Measurements from ENCODE around the gene SETD4.

Gene SETD4

GRCh38 chr21:36005879-36006400 is 54.4 kb downstream of the SETD4 start:
- Histone ChIP-seq H3K4me2 (ENCODE audit: low read depth, low read length) (no peak overlapping the region), H3K4me1 (ENCODE audit: low read length) (no peaks in the 10 kb centered on the region), H4K20me1 (ENCODE audit: insufficient read depth, low read length) (no peaks in the 10 kb centered on the region), H3K9ac (ENCODE audit: low read length) (no peak overlapping the region), H3K36me3 (replicated peaks; ENCODE audit: insufficient read depth, low read length) (no peaks in the 10 kb centered on the region), H3K9me3 (replicated peaks; ENCODE audit: insufficient read depth, low read length) (no peaks in the 10 kb centered on the region), H3K27ac (ENCODE audit: low read length) (no peak overlapping the region), H3K9me2 (replicated peaks; ENCODE audit: insufficient read depth, low read length) (no peaks in the 10 kb centered on the region), H3F3A (ENCODE audit: insufficient read depth, low read length) (no peaks in the 10 kb centered on the region), H3K4me3 (ENCODE audit: low read length) (no peak overlapping the region), H2AFZ (ENCODE audit: low read length) (no peak overlapping the region), H3K27me3 (replicated peaks; ENCODE audit: insufficient read depth, low read length) (no peaks in the 10 kb centered on the region), H3K79me2 (ENCODE audit: low read length) (no peaks in the 10 kb centered on the region)
- DNase-seq, result no peak
- TF ChIP-seq EZH2 (optimal IDR thresholded peaks at IDR 0.05; ENCODE audit: low read depth, low read length), result no peak
- no peak for TF ChIP-seq EZH2phosphoT487 (IDR thresholded peaks at IDR 0.05; ENCODE audit: low read length)
- TF ChIP-seq, protein P1, sequence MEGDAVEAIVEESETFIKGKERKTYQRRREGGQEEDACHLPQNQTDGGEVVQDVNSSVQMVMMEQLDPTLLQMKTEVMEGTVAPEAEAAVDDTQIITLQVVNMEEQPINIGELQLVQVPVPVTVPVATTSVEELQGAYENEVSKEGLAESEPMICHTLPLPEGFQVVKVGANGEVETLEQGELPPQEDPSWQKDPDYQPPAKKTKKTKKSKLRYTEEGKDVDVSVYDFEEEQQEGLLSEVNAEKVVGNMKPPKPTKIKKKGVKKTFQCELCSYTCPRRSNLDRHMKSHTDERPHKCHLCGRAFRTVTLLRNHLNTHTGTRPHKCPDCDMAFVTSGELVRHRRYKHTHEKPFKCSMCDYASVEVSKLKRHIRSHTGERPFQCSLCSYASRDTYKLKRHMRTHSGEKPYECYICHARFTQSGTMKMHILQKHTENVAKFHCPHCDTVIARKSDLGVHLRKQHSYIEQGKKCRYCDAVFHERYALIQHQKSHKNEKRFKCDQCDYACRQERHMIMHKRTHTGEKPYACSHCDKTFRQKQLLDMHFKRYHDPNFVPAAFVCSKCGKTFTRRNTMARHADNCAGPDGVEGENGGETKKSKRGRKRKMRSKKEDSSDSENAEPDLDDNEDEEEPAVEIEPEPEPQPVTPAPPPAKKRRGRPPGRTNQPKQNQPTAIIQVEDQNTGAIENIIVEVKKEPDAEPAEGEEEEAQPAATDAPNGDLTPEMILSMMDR (IDR thresholded peaks at IDR 0.05; ENCODE audit: low read length), result no peak

DNA sequence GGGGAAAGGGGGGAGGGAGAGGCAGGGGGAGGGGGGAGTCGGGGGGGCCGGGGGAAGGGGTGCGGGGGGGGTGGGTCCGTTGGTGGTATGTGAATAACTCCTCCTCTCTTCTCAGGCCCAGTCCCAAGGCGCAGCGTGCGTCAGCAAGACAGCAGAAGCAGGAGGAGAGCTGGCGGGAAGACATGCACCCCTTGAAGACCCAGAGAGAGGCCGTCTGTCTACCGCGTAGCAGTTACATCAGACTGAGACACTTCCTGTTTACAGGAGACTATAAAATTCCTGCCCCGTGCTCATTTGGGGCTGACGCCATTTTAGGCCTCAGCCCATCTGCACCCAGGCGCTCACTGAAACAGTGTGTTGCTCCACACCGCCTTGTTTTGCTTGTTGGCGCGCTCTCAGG is 55.3 kb downstream of the SETD4 start:
- no peak overlapping the region for H3K4me3 ChIP-seq (ENCODE audit: low read length)
- H3K4me2 ChIP-seq (ENCODE audit: low read depth, low read length), result no peak overlapping the region
- no peaks in the 10 kb centered on the region for H3K27me3 ChIP-seq (replicated peaks; ENCODE audit: insufficient read depth, low read length)
- no peaks in the 10 kb centered on the region for H3K4me1 ChIP-seq (ENCODE audit: low read length)
- H3F3A ChIP-seq (ENCODE audit: insufficient read depth, low read length), result no peaks in the 10 kb centered on the region
- H3K36me3 ChIP-seq (replicated peaks; ENCODE audit: insufficient read depth, low read length), result no peaks in the 10 kb centered on the region
- H4K20me1 ChIP-seq (ENCODE audit: insufficient read depth, low read length), result no peaks in the 10 kb centered on the region
- DNase-seq, result no peak
- H3K9me3 ChIP-seq (replicated peaks; ENCODE audit: insufficient read depth, low read length), result no peaks in the 10 kb centered on the region
- no peak overlapping the region for H3K27ac ChIP-seq (ENCODE audit: low read length)
- no peaks in the 10 kb centered on the region for H3K9me2 ChIP-seq (replicated peaks; ENCODE audit: insufficient read depth, low read length)
- no peaks in the 10 kb centered on the region for H3K79me2 ChIP-seq (ENCODE audit: low read length)
- H3K9ac ChIP-seq (ENCODE audit: low read length), result no peak overlapping the region
- TF ChIP-seq EZH2phosphoT487 (IDR thresholded peaks at IDR 0.05; ENCODE audit: low read length) (no peak), EZH2 (optimal IDR thresholded peaks at IDR 0.05; ENCODE audit: low read depth, low read length) (no peak)
- TF ChIP-seq, protein P1 (IDR thresholded peaks at IDR 0.05; ENCODE audit: low read length), result no peak
- no peak overlapping the region for H2AFZ ChIP-seq (ENCODE audit: low read length)

- H3K9me2 ChIP-seq (replicated peaks; ENCODE audit: insufficient read depth, low read length), result no peaks in the 10 kb centered on the region
- H3K27ac ChIP-seq (ENCODE audit: low read length), result no peak overlapping the region
Measured at GRCh38 chr21:36004441-36004840, 55.9 kb downstream of the SETD4 start.

More at GRCh38 chr21:36004441-36004840, 55.9 kb downstream of the SETD4 start:
- Histone ChIP-seq H3K9ac (ENCODE audit: low read length) (no peak overlapping the region), H3K9me3 (replicated peaks; ENCODE audit: insufficient read depth, low read length) (no peaks in the 10 kb centered on the region), H3K4me1 (ENCODE audit: low read length) (no peaks in the 10 kb centered on the region), H3K4me3 (ENCODE audit: low read length) (no peak overlapping the region), H3F3A (ENCODE audit: insufficient read depth, low read length) (no peaks in the 10 kb centered on the region), H3K27me3 (replicated peaks; ENCODE audit: insufficient read depth, low read length) (0 out of 2 replicates have a peak, but pooled peaks cover 5% of the 10 kb centered on the region), H3K4me2 (ENCODE audit: low read depth, low read length) (no peak overlapping the region), H3K79me2 (ENCODE audit: low read length) (no peaks in the 10 kb centered on the region), H2AFZ (ENCODE audit: low read length) (no peak overlapping the region), H3K36me3 (replicated peaks; ENCODE audit: insufficient read depth, low read length) (no peaks in the 10 kb centered on the region), H4K20me1 (ENCODE audit: insufficient read depth, low read length) (no peaks in the 10 kb centered on the region)
- TF ChIP-seq EZH2 (optimal IDR thresholded peaks at IDR 0.05; ENCODE audit: low read depth, low read length) (no peak), EZH2phosphoT487 (IDR thresholded peaks at IDR 0.05; ENCODE audit: low read length) (no peak)
- TF ChIP-seq, protein P1 (IDR thresholded peaks at IDR 0.05; ENCODE audit: low read length), result no peak
- no peak for DNase-seq
